Endothelial cell of umbilical vein (primary cell): ENCODE measurements around the gene TWIST1.

Source experiments
- CTCF ChIP-seq, 2 donors: IDR thresholded peaks; 1 replicate in 1 of 2; 2 replicates in 1 of 2; pipeline ENCODE4 v1.5.1; 2011; ENCODE audit warnings: low read length in 2 of 2, mild to moderate bottlenecking in 2 of 2, moderate library complexity in 2 of 2, control low read depth in 1 of 2, inconsistent platforms in 1 of 2, low read depth in 1 of 2; ENCODE audit not compliant: insufficient read depth in 1 of 2; ENCODE audit errors: extremely low read depth in 1 of 2
- POLR2AphosphoS5 ChIP-seq: IDR thresholded peaks from 2 replicates; pipeline ENCODE4 v1.6.1; 2012; ENCODE audit warnings: low read depth, mild to moderate bottlenecking, control low read depth, low read length, moderate library complexity; ENCODE audit not compliant: insufficient read depth
- TF ChIP-seq, protein P1 (sequence below): IDR thresholded peaks from 2 replicates; pipeline ENCODE4 v1.6.1; 2011; ENCODE audit not compliant: insufficient read depth, insufficient read length

DNA sequence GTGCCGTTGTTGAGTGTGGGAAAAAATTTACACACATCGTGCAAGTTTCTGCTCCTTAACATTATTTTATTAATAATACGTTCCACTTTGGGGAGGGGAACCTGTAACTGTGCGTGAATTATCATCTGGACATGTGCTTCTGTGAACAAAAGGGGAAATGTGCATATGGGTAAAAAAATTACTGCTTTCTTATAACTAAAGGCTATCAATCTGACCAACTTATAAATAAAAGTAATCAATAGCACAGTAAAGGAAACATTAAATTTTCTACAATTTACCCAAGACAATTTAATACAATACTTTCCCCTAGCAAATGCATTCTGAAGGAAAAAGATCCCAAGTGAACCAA lies 4.5 kb downstream of the TWIST1 start:
- TF ChIP-seq, protein P1, sequence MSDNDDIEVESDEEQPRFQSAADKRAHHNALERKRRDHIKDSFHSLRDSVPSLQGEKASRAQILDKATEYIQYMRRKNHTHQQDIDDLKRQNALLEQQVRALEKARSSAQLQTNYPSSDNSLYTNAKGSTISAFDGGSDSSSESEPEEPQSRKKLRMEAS = no peak
- TF ChIP-seq CTCF (IDR thresholded peaks at IDR 0.05; ENCODE audit: extremely low read depth in 1 of 2, insufficient read depth in 1 of 2, low read depth in 1 of 2, low read length in 2 of 2) (no peak), POLR2AphosphoS5 (no peak)
